Endothelial cell of umbilical vein (primary cell): ENCODE data around the gene SUPT7L. TPM values are rescaled to one million over a fixed set of nuclear protein-coding genes. Genes with fewer than 3 reads are reported as not detected.

ENCODE experiments used
- BruUV-seq: library from RNA; stranded (reverse); fragments of 400-500 nt; replicated peaks from 2 replicates; lab custom pipeline; 2021; lab: Mats Ljungman, UMichigan
- CTCF ChIA-PET: fragments of 300-600, 350-600 bp; sonication (Branson Sonifier 250); formaldehyde crosslinking; loops from one replicate; lab custom pipeline; 2021; ENCODE audit warnings: antibody characterized with exemption, inconsistent platforms; lab: Charles Lee
- POLR2A ChIA-PET: fragments of 300-600, 350-600 bp; sonication (Branson Sonifier 250); formaldehyde crosslinking; loops from one replicate; lab custom pipeline; 2021; ENCODE audit warnings: antibody characterized with exemption, inconsistent platforms; lab: Charles Lee
- DNase-seq: peaks from one replicate; pipeline ENCODE4 v3.0.0-alpha.2; 2011; ENCODE audit warnings: low read depth, low spot score
- FAIRE-seq: peaks from 2 replicates; lab custom pipeline; 2011; peaks lifted over from hg19 to GRCh38; lab: Jason Lieb, UNC
- H2AFZ ChIP-seq: 2 replicates; pipeline ENCODE4 v1.6.0; 2012; ENCODE audit warnings: low read depth, low read length, control low read depth, inconsistent platforms
- H3K27ac ChIP-seq: 2 replicates; pipeline ENCODE4 v1.5.1; 2011; ENCODE audit warnings: low read depth, mild to moderate bottlenecking, control low read depth, low read length, moderate library complexity; ENCODE audit not compliant: insufficient read depth
- H3K27me3 ChIP-seq, 2 experiments: 2 replicates each; pipeline versions ENCODE4 v1.6.0 to v1.6.1; 2011; ENCODE audit warnings: low read length in 2 of 2, mixed read lengths in 1 of 2; ENCODE audit not compliant: control insufficient read depth in 2 of 2, insufficient read depth in 2 of 2
- H3K36me3 ChIP-seq, 2 experiments: 2 replicates in 1 of 2; 3 replicates in 1 of 2; pipeline ENCODE4 v1.5.1; 2011; ENCODE audit warnings: low read length in 2 of 2, mild to moderate bottlenecking in 1 of 2, moderate library complexity in 1 of 2; ENCODE audit not compliant: control insufficient read depth in 2 of 2, insufficient read depth in 2 of 2; ENCODE audit errors: extremely low read depth in 1 of 2
- H3K4me1 ChIP-seq: 3 replicates; pipeline ENCODE4 v1.5.1; 2011; ENCODE audit warnings: mild to moderate bottlenecking, low read length; ENCODE audit not compliant: control insufficient read depth, insufficient read depth; ENCODE audit errors: extremely low read depth
- H3K4me2 ChIP-seq: 2 replicates; pipeline ENCODE4 v1.6.1; 2011; ENCODE audit warnings: low read length, control low read depth, mixed read lengths; ENCODE audit not compliant: insufficient read depth
- H3K4me3 ChIP-seq, 3 experiments: fragments of 200-600 bp in 1 of 3; sonication (generic), shearing (Covaris generic) in 1 of 3; replicated peaks in 1 of 3; 2 replicates each; pipeline ENCODE4 v1.5.1; 2011 to 2016; ENCODE audit warnings: control low read depth in 3 of 3, low read length in 3 of 3, mild to moderate bottlenecking in 2 of 3, inconsistent platforms in 1 of 3, low read depth in 1 of 3, moderate library complexity in 1 of 3; ENCODE audit not compliant: insufficient read depth in 1 of 3
- H3K79me2 ChIP-seq: 2 replicates; pipeline ENCODE4 v1.6.0; 2012; ENCODE audit warnings: low read length, inconsistent platforms; ENCODE audit not compliant: control insufficient read depth, insufficient read depth
- H3K9ac ChIP-seq: replicated peaks from 2 replicates; pipeline ENCODE3; 2011; ENCODE audit warnings: low read length, control low read depth; ENCODE audit not compliant: insufficient read depth; ENCODE audit errors: extremely low read depth
- H3K9me1 ChIP-seq: replicated peaks from 3 replicates; pipeline ENCODE4 v1.6.0; 2011; ENCODE audit warnings: mild to moderate bottlenecking, low read length; ENCODE audit not compliant: control insufficient read depth, insufficient read depth; ENCODE audit errors: extremely low read depth
- H3K9me3 ChIP-seq: replicated peaks from 2 replicates; pipeline ENCODE4 v1.5.1; 2012; ENCODE audit warnings: low read length, inconsistent platforms; ENCODE audit not compliant: control insufficient read depth, insufficient read depth
- H4K20me1 ChIP-seq: replicated peaks from 2 replicates; pipeline ENCODE3; 2011; ENCODE audit warnings: mild to moderate bottlenecking, low read length; ENCODE audit not compliant: control insufficient read depth, insufficient read depth; ENCODE audit errors: extremely low read depth
- EZH2 ChIP-seq: IDR thresholded peaks from 2 replicates; pipeline ENCODE4 v1.6.1; 2012; ENCODE audit warnings: borderline replicate concordance, low read depth, mild to moderate bottlenecking, moderate library complexity, low read length, inconsistent platforms; ENCODE audit not compliant: severe bottlenecking
- FOS ChIP-seq: IDR thresholded peaks from 2 replicates; pipeline ENCODE4 v1.6.1; 2011; ENCODE audit warnings: mild to moderate bottlenecking, low read length, moderate library complexity, borderline replicate concordance; ENCODE audit not compliant: insufficient read depth
- GATA2 ChIP-seq: IDR thresholded peaks from 2 replicates; pipeline ENCODE4 v1.7.0; 2011; ENCODE audit warnings: low read depth, mild to moderate bottlenecking, moderate library complexity, mixed read lengths, low read length; ENCODE audit not compliant: insufficient read length, insufficient read depth
- JUN ChIP-seq: IDR thresholded peaks from 2 replicates; pipeline ENCODE4 v1.6.1; 2011; ENCODE audit warnings: borderline replicate concordance, low read depth; ENCODE audit not compliant: insufficient read length, insufficient read depth
- MAX ChIP-seq: IDR thresholded peaks from 2 replicates; pipeline ENCODE4 v1.6.1; 2011; ENCODE audit not compliant: insufficient read depth, insufficient read length
- MYC ChIP-seq: IDR thresholded peaks from one replicate; pipeline ENCODE4 v1.6.1; 2011; ENCODE audit warnings: mild to moderate bottlenecking, low read depth, low read length
- POLR2A ChIP-seq: IDR thresholded peaks from 2 replicates; pipeline ENCODE4 v1.6.1; 2012; ENCODE audit warnings: low read depth, mild to moderate bottlenecking, control low read depth, low read length
- POLR2AphosphoS5 ChIP-seq: IDR thresholded peaks from 2 replicates; pipeline ENCODE4 v1.6.1; 2012; ENCODE audit warnings: low read depth, mild to moderate bottlenecking, control low read depth, low read length, moderate library complexity; ENCODE audit not compliant: insufficient read depth
- dilution Hi-C: fragments of 300-500 bp; cut with MboI; formaldehyde crosslinking; loops from one replicate; pipeline ENCODE4 v1.15.0; 2019; ENCODE audit warnings: low sequenced_read_pairs; ENCODE audit not compliant: extremely low pct_ligation_motif_present
- intact Hi-C: fragments of 100-400 bp; cut with micrococcal nuclease; formaldehyde crosslinking; loops from one replicate; pipeline ENCODE4 v1.10.0; 2022
- polyA plus RNA-seq, 4 experiments: library from polyadenylated mRNA; depleted of rRNA in 3 of 4; stranded (reverse) in 3 of 4; unstranded in 1 of 4; fragments of >200 nt; gene quantifications; 2 replicates each; pipeline versions ENCODE4 v1.2.1 to v1.2.3, GENCODE V29; 2011 to 2012; ENCODE audit warnings: missing spikeins in 1 of 4
- total RNA-seq: library from RNA; stranded (reverse); gene quantifications from 2 replicates; pipeline ENCODE4 v1.2.3, GENCODE V29; 2021
- TF ChIP-seq, protein P1 (sequence below), 2 donors: IDR thresholded peaks; 1 replicate in 1 of 2; 2 replicates in 1 of 2; pipeline ENCODE4 v1.5.1; 2011; ENCODE audit warnings: low read length in 2 of 2, mild to moderate bottlenecking in 2 of 2, moderate library complexity in 2 of 2, control low read depth in 1 of 2, inconsistent platforms in 1 of 2, low read depth in 1 of 2; ENCODE audit not compliant: insufficient read depth in 1 of 2; ENCODE audit errors: extremely low read depth in 1 of 2

SUPT7L gene
- total and polyA plus RNA-seq, 2 donors (not counting 3 experiments of a cell fraction or from before 2014, with no cell fraction given), result 30.3 to 44.5 TPM

GRCh38 chr2:27671235-27671634 lies 7.8 kb upstream of the SUPT7L start:
- TF ChIP-seq POLR2AphosphoS5 (no peak), JUN (no peak), POLR2A (no peak), GATA2 (no peak), EZH2 (no peak), MAX (no peak), MYC (no peak), FOS (no peak)
- TF ChIP-seq, protein P1, sequence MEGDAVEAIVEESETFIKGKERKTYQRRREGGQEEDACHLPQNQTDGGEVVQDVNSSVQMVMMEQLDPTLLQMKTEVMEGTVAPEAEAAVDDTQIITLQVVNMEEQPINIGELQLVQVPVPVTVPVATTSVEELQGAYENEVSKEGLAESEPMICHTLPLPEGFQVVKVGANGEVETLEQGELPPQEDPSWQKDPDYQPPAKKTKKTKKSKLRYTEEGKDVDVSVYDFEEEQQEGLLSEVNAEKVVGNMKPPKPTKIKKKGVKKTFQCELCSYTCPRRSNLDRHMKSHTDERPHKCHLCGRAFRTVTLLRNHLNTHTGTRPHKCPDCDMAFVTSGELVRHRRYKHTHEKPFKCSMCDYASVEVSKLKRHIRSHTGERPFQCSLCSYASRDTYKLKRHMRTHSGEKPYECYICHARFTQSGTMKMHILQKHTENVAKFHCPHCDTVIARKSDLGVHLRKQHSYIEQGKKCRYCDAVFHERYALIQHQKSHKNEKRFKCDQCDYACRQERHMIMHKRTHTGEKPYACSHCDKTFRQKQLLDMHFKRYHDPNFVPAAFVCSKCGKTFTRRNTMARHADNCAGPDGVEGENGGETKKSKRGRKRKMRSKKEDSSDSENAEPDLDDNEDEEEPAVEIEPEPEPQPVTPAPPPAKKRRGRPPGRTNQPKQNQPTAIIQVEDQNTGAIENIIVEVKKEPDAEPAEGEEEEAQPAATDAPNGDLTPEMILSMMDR (IDR thresholded peaks at IDR 0.05; ENCODE audit: extremely low read depth in 1 of 2, insufficient read depth in 1 of 2, low read depth in 1 of 2, low read length in 2 of 2), result no peak
- H3K4me1 ChIP-seq, result peaks cover 15% of the 10 kb centered on the region
- intact Hi-C loops, result no loop called here
- no peak overlapping the region for H3K27ac ChIP-seq
- ChIA-PET POLR2A (no interaction called here), CTCF (interaction anchor here (0.7 to 1.7 kb wide), 2 partner anchors 12 to 1033 kb away, joined by 4 to 6 read pairs; no protein-coding TSS in a partner anchor)
- no peak overlapping the region for H3K9ac ChIP-seq
- H3K4me2 ChIP-seq, result no peak overlapping the region
- H3K27me3 ChIP-seq, result no peaks in the 10 kb centered on the region
- DNase-seq (no peak), FAIRE-seq (no peak)
- H2AFZ ChIP-seq, result no peak overlapping the region
- dilution Hi-C loops, result no loop called here
- H3K79me2 ChIP-seq, result no peaks in the 10 kb centered on the region
- no peaks in the 10 kb centered on the region for H3K9me3 ChIP-seq
- H3K4me3 ChIP-seq, result no peak overlapping the region
- no peaks in the 10 kb centered on the region for H4K20me1 ChIP-seq
- no TSS peak for BruUV-seq
- H3K36me3 ChIP-seq, result peaks cover 2 to 6% of the 10 kb centered on the region in 2 experiments
- no peaks in the 10 kb centered on the region for H3K9me1 ChIP-seq
